Measurements from ENCODE around the gene ATP6V0C. TPM values are rescaled to one million over a fixed set of nuclear protein-coding genes. Genes with fewer than 3 reads are reported as not detected.

ATP6V0C gene
- total and polyA plus RNA-seq, 4 experiments from 2014 or later: 57.5 to 129 (median 103) TPM

- intact Hi-C loops (cut with micrococcal nuclease): no loop called here
- POLR2A ChIA-PET (ENCODE audit: partially characterized antibody): interaction anchor here (0.6 kb wide), 1 partner anchor 751 kb away, joined by 3 read pairs; no protein-coding TSS in a partner anchor
- Mint-ChIP-seq H3K36me3 (no peaks in the 10 kb centered on the region), H3K27me3 (peaks cover 15 to 18% of the 10 kb centered on the region in 2 donors), H3K4me3 (no peak overlapping the region), H3K4me1 (peaks cover 6 to 31% (median 14%) of the 10 kb centered on the region in 4 donors), H3K9me3 (no peaks in the 10 kb centered on the region), H3K27ac (no peak overlapping the region)
- no peaks in the 10 kb centered on the region for H3K9me3 ChIP-seq (ENCODE audit: control insufficient read depth in 1 of 2, low read length in 2 of 2)
- H3K4me1 ChIP-seq (ENCODE audit: insufficient read depth, low read length): peaks cover 42% of the 10 kb centered on the region
- H3K36me3 ChIP-seq (ENCODE audit: insufficient read depth, low read length): no peaks in the 10 kb centered on the region
- no peak for DNase-seq
- CTCF ChIA-PET (ENCODE audit: partially characterized antibody): no interaction called here
- no peak overlapping the region for H3K4me3 ChIP-seq (ENCODE audit: low read length in 2 of 2)
- peaks cover 29% of the 10 kb centered on the region for H3K27me3 ChIP-seq (ENCODE audit: insufficient read depth, low read length)
- H3K27ac ChIP-seq (ENCODE audit: low read depth, low read length): no peak overlapping the region
Measured at GRCh38 chr16:2472488-2472864, 41.3 kb upstream of the ATP6V0C start.

DNA sequence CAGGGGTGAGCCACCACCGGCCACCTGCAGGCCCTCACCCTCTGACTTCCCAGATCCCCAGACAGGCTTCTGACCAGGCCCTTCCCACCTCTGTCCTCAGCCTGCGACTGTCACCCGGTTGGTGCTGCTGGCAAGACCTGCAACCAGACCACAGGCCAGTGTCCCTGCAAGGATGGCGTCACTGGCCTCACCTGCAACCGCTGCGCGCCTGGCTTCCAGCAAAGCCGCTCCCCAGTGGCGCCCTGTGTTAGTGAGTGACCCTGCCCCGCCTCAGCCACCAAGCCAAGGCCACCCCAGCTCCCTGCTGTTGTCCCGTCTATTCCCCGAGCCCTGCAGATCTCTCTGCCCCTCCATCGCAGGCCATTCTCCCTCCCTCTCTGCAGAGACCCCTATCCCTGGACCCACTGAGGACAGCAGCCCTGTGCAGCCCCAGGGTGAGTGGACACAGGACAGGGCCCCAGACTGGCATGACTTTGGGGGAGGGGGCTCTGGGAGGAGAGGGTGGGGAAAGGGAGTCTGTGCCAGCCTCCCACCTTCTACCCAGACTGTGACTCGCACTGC, 40.8 kb upstream of the ATP6V0C start:
- Histone ChIP-seq H3K9me3 (ENCODE audit: control insufficient read depth in 1 of 2, low read length in 2 of 2) (no peaks in the 10 kb centered on the region), H3K4me3 (ENCODE audit: low read length in 2 of 2) (no peak overlapping the region), H3K27me3 (ENCODE audit: insufficient read depth, low read length) (peaks cover 29% of the 10 kb centered on the region), H3K27ac (ENCODE audit: low read depth, low read length) (no peak overlapping the region), H3K4me1 (ENCODE audit: insufficient read depth, low read length) (peaks cover 40% of the 10 kb centered on the region), H3K36me3 (ENCODE audit: insufficient read depth, low read length) (no peaks in the 10 kb centered on the region)
- Mint-ChIP-seq H3K4me3 (peak overlapping the region; percentile 60 to 85 (median 76)), H3K4me1 (peaks cover 6 to 35% (median 14%) of the 10 kb centered on the region in 4 donors), H3K27ac (no peak overlapping the region), H3K36me3 (no peaks in the 10 kb centered on the region), H3K27me3 (peaks cover 15 to 18% of the 10 kb centered on the region in 2 donors), H3K9me3 (no peaks in the 10 kb centered on the region)
- intact Hi-C loops (cut with micrococcal nuclease): no loop called here
- no peak for DNase-seq
- ChIA-PET POLR2A (ENCODE audit: partially characterized antibody) (interaction anchor here (0.6 kb wide), 1 partner anchor 752 kb away, joined by 3 read pairs; no protein-coding TSS in a partner anchor), CTCF (ENCODE audit: partially characterized antibody) (interaction anchor here (0.5 to 1.3 kb wide), 2 partner anchors 15 to 169 kb away, joined by 3 read pairs; no protein-coding TSS in a partner anchor)

- CTCF ChIA-PET (ENCODE audit: partially characterized antibody): interaction anchor here (0.5 to 1.3 kb wide), 2 partner anchors 15 to 169 kb away, joined by 3 read pairs; no protein-coding TSS in a partner anchor
- H3K4me1 ChIP-seq (ENCODE audit: insufficient read depth, low read length): peaks cover 35% of the 10 kb centered on the region
- H3K4me3 ChIP-seq (ENCODE audit: low read length in 2 of 2): no peak overlapping the region
- Mint-ChIP-seq H3K4me3 (peak overlapping the region; percentile 71 to 85 (median 78)), H3K9me3 (no peaks in the 10 kb centered on the region), H3K27ac (no peak overlapping the region), H3K36me3 (no peaks in the 10 kb centered on the region), H3K27me3 (peaks cover 11 to 16% of the 10 kb centered on the region in 2 donors), H3K4me1 (peaks cover 6 to 34% (median 14%) of the 10 kb centered on the region in 4 donors)
- intact Hi-C loops (cut with micrococcal nuclease): no loop called here
- POLR2A ChIA-PET (ENCODE audit: partially characterized antibody): interaction anchor here (1.5 to 1.8 kb wide), 3 partner anchors 10 to 41 kb away, joined by 5 to 8 read pairs (median 6); partner anchors contain the start of gene ATP6V0C
- no peak for DNase-seq
- no peak overlapping the region for H3K27ac ChIP-seq (ENCODE audit: low read depth, low read length)
- peaks cover 29% of the 10 kb centered on the region for H3K27me3 ChIP-seq (ENCODE audit: insufficient read depth, low read length)
- H3K36me3 ChIP-seq (ENCODE audit: insufficient read depth, low read length): no peaks in the 10 kb centered on the region
- no peaks in the 10 kb centered on the region for H3K9me3 ChIP-seq (ENCODE audit: control insufficient read depth in 1 of 2, low read length in 2 of 2)
Measured at GRCh38 chr16:2473446-2473926, 40.3 kb upstream of the ATP6V0C start.

- H3K9me3 Mint-ChIP-seq: no peaks in the 10 kb centered on the region
- POLR2A ChIA-PET (ENCODE audit: partially characterized antibody): interaction anchor here (0.7 to 1.8 kb wide), 11 partner anchors 9 to 465 kb away, joined by 3 to 8 read pairs (median 4); partner anchors contain the start of genes AMDHD2, ATP6V0C, CCNF and ECI1
- DNase-seq: peak; percentile 56 to 70 (median 65)
- CTCF ChIA-PET (ENCODE audit: partially characterized antibody): interaction anchor here (1.0 to 1.3 kb wide), 3 partner anchors 13 to 27 kb away, joined by 3 to 4 read pairs (median 3); no protein-coding TSS in a partner anchor
- Histone ChIP-seq H3K4me3 (ENCODE audit: low read length in 2 of 2) (peak overlapping the region in 1 of 2 donors; percentile 66), H3K36me3 (ENCODE audit: insufficient read depth, low read length) (no peaks in the 10 kb centered on the region), H3K4me1 (ENCODE audit: insufficient read depth, low read length) (peaks cover 34% of the 10 kb centered on the region), H3K27ac (ENCODE audit: low read depth, low read length) (peak overlapping the region; percentile 12), H3K9me3 (ENCODE audit: control insufficient read depth in 1 of 2, low read length in 2 of 2) (no peaks in the 10 kb centered on the region), H3K27me3 (ENCODE audit: insufficient read depth, low read length) (peaks cover 25% of the 10 kb centered on the region)
- intact Hi-C loops (cut with micrococcal nuclease): loop anchor here (1.0 to 2.0 kb wide), 5 partner anchors 13 to 319 kb away; partner anchors contain the start of genes ABCA3, CCNF and TRAF7
- H3K4me1 Mint-ChIP-seq: peaks cover 6 to 33% (median 14%) of the 10 kb centered on the region in 4 donors
- H3K36me3 Mint-ChIP-seq: no peaks in the 10 kb centered on the region
- H3K27me3 Mint-ChIP-seq: peaks cover 7 to 15% of the 10 kb centered on the region in 2 donors
- peak overlapping the region; percentile 35 to 81 (median 73) for H3K4me3 Mint-ChIP-seq
- H3K27ac Mint-ChIP-seq: peak overlapping the region in 1 of 7 donors; percentile 78
Measured at GRCh38 chr16:2473999-2474876, 39.5 kb upstream of the ATP6V0C start.

DNA sequence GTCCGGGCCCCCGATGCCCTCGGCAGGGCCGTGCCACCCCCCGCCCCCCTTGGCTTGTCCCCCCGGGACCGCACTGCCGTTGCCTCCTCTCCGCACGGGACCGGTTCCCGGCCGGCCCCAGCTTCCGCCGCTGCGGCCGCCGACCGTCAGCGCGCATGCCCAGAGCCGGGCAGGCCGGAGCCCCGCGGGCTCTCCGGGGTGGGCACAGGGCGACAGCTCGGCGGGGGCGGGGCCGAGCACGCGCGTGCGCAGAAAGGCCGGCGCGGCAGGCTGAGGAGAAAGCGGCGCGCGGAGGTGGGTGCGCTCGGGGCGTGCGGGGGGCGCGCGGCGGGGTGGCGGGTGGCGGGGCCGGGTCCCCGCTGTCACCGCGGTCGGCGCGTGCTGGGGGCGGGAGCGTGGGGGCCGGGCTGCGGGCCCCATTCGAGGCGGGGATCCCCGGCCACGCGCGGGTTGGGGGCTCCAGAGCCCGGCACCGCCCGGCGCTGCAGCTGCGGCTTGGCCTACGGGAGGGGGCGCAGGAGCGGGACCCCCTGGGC, 38.8 kb upstream of the ATP6V0C start, which contains the start of gene TBC1D24:
Gene TBC1D24 (plus strand): TSS at position 251 of the 536 bp plus-strand sequence. CDS start 21,022 bp downstream, outside the sequence.
- H3K27ac ChIP-seq (ENCODE audit: low read depth, low read length): peak within 1 kb of the TSS; percentile 12
- Mint-ChIP-seq H3K4me3 (peak within 1 kb of the TSS; percentile 63 to 81 (median 76)), H3K9me3 (no peaks in the 10 kb centered on the region), H3K4me1 (peaks cover 6 to 28% (median 14%) of the 10 kb centered on the region in 4 donors), H3K27me3 (peaks cover 7 to 11% of the 10 kb centered on the region in 2 donors), H3K27ac (peak within 1 kb of the TSS in 3 of 7 donors; percentile 42 to 78 (median 62)), H3K36me3 (no peaks in the 10 kb centered on the region)
- no peaks in the 10 kb centered on the region for H3K9me3 ChIP-seq (ENCODE audit: control insufficient read depth in 1 of 2, low read length in 2 of 2)
- ChIA-PET CTCF (ENCODE audit: partially characterized antibody) (interaction anchor here (1.0 to 1.3 kb wide), 2 partner anchors 12 to 26 kb away, joined by 3 to 4 read pairs; no protein-coding TSS in a partner anchor), POLR2A (ENCODE audit: partially characterized antibody) (interaction anchor here (0.7 to 1.8 kb wide), 11 partner anchors 8 to 466 kb away, joined by 3 to 8 read pairs (median 4); partner anchors contain the start of genes AMDHD2, ATP6V0C, CCNF and ECI1)
- H3K36me3 ChIP-seq (ENCODE audit: insufficient read depth, low read length): no peaks in the 10 kb centered on the region
- intact Hi-C loops (cut with micrococcal nuclease): loop anchor here (1.0 to 2.0 kb wide), 7 partner anchors 12 to 320 kb away; partner anchors contain the start of genes ABCA3, ATP6V0C, CCNF and TEDC2
- peak within 1 kb of the TSS in 1 of 2 donors; percentile 66 for H3K4me3 ChIP-seq (ENCODE audit: low read length in 2 of 2)
- H3K4me1 ChIP-seq (ENCODE audit: insufficient read depth, low read length): peaks cover 34% of the 10 kb centered on the region
- peak; percentile 66 to 73 (median 66) for DNase-seq
- peaks cover 20% of the 10 kb centered on the region for H3K27me3 ChIP-seq (ENCODE audit: insufficient read depth, low read length)
